GM19372 (cell line): ENCODE results near the gene BANF1.

Source experiments
- ATAC-seq: cut with Tn5 transposase; IDR thresholded peaks from one replicate; pipeline ENCODE4 v1.9.1; 2021; ENCODE audit warnings: mild to moderate bottlenecking, low read depth, moderate library complexity; ENCODE audit not compliant: unreplicated experiment

Gene BANF1

DNA sequence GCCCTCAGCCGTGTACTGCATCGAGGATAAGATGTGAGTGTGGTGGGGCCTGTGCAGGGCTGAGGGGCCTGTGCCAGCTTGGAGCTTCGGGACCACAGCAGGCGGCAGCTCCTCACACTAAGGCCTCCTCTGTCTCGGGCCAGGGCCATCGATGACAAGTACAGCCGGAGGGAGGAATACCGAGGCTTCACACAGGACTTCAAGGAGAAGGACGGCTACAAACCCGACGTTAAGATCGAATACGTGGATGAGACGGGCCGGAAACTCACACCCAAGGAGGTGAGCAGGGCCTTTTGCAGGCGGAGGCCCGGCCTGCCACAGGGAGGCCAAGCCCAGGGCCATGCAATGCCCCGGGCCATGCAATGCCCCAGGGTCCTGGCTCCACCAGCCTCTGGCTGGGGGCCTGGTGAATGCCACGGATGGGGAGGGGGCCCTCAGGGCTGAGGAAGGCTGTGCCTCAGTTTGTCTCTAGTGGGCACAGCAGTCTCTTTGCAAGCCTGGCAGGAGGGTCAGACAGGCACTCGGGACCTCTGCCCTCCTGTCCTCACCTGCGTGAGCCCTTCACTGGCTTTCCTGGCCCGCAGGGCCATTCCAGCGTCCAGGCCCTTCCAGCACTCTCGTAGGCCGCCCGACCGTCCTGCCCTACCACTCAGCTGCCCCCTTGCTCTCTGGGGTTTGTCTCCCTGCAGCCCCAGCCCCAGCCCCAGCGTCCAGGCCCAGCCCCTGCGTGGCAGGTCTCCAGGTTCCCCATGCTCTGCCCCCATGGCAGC, 24.5 kb upstream of the BANF1 start:
- ATAC-seq: no peak

GRCh38 chr11:65978391-65979238, 23.7 kb upstream of the BANF1 start:
- no peak for ATAC-seq

DNA sequence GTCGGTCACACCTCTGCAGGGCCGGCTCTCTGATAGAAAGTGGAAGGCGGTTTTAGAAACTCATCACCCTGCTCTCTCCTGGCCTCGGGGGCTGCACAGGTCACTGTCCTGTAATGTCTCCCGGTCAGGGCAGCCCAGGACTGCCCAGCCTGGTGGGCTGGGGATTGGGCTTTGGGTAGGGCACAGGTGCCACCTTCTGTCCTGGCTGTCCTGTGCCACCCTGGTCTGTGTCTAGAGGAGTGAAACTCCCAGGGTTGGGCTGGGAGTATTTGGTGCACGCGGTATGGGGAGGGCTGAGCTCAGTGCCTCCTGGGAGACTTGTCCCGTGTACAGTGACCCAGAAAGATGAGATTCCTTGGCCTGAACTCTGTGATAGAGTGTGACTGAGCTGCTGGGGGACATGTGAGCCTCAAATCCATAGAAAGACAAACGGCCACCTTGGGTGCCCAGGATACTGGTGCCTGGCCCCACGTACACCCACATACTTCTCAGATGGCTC, 23.0 kb upstream of the BANF1 start:
- ATAC-seq: no peak

GRCh38 chr11:65981101-65981740, 21.1 kb upstream of the BANF1 start:
- ATAC-seq: no peak

DNA sequence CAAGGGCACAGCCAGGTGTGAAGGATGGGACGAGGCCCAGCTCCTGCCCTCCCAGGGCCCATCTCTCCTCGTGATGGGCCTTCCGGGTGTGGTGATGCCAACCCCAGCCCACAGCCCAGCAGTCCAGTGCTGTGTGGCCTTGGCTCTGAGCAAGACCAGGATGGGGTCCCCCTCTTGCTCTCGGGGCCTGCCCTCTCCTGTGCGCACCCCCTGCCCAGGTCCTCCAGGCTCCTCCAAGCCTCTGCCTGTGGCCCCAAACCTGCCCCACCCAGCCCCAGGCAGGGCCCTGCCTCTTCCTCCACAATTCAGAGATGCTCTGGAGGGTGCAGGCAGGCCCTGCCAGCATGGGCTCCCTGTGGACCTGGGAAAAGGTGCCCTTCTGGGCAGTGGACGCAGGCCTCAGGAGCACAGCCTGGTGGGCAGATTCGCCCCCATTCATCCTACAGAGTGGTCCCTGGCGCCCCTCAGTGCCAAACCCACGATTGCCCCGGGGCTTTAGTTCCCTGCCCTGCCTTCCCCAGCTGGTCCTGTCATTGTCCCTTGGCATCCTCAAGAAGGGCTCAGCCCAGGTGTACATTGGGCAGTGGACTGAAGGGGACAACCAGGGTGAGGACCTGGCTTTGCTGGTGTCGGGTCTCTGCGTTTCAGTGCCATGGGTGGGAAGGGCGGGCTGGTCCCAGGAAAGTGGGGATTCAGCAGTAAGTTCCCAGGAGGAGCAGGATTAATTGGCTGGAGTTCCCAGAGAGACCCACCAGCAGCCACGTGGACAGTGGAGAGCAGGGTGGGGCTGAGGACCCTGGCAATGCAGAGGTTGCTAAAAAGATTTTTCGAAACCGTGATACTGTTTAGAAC, 20.1 kb upstream of the BANF1 start:
- ATAC-seq: no peak

GRCh38 chr11:65982824-65983588, 19.3 kb upstream of the BANF1 start:
- ATAC-seq: no peak

DNA sequence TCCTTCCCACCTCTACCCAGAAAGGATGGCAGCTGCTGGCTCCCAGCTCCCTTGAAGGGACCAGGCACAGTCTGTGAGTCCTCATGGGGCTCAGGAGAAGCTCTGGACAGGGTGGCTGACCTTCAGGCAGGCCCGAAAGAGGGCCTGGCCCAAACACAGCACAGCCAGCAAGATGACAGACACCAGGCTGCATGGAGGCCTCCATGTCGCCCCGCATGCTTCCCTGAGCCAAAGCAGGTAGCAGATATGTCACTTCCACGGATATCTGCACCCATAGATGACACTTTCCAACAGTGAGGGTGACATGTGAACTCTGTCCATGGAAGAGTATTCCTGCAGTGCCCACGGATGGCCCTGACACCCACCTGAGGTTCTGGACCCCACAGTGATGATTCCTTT, 18.7 kb upstream of the BANF1 start:
- ATAC-seq: no peak

GRCh38 chr11:65987336-65987735, 15.0 kb upstream of the BANF1 start:
- no peak for ATAC-seq

GRCh38 chr11:65988791-65989592, 13.3 kb upstream of the BANF1 start:
- ATAC-seq: peak; percentile 72

DNA sequence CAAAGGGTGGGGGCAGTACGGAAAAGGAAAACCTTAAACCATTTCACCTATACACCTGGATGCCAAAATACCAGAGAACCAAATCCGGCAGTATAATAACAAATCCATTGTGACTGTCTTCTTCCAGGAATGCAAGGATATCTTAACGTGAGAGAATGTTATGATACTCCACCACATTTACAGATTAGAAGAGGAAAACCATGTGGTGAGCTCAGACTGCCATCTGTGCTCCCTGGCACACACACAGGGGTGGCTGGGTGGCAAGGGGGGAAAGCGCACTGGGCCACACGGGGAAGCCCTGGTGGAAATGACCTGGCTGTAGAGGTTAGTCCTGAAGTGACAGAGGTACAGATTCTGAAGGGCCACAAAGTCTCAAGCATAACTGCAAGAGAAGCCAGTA, 10.2 kb upstream of the BANF1 start:
- no peak for ATAC-seq

GRCh38 chr11:65997286-65997685, 5.0 kb upstream of the BANF1 start:
- ATAC-seq: no peak

- peak; percentile 61 for ATAC-seq
These were observed 434 bp downstream of the BANF1 start for GRCh38 chr11:66002648-66003225.

DNA sequence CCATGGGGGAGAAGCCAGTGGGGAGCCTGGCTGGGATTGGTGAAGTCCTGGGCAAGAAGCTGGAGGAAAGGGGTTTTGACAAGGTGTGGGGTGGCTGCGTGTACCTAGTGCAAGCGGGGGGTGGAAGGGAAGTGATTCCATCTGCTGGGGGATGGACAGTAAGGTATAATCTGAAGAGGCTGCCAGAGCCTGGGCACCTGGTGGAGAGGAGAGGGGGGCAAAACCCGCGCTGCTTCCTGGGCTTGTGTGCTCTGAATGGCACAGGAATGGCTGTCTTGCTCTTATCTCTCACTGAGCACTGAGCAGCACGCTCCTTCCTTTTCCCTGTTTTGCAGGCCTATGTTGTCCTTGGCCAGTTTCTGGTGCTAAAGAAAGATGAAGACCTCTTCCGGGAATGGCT, 988 bp downstream of the BANF1 start:
- ATAC-seq: no peak

DNA sequence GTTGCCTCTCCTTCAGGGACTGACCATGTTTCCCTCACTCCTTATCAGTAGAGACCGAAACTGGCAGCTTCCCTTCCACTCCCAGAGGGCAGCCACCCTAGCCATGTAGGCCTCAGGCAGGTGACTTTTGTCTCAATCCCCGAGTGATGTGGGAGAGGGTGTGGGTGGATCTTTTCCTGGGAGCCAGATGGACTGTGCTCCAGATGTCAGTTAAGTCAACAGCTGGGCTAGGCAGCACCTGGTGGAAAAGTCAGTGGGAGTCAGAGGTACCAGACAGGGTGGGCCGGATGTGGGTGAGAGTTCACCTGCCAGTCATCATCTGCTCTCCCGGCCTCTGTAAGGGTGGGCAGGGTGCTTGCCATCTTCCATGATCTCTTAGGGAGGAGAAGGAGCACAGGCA, 1.9 kb downstream of the BANF1 start:
- ATAC-seq: no peak

GRCh38 chr11:66006134-66006890, 4.0 kb downstream of the BANF1 start:
- no peak for ATAC-seq

GRCh38 chr11:66006891-66007176, 4.5 kb downstream of the BANF1 start:
- ATAC-seq: no peak

GRCh38 chr11:66007201-66007634, 4.9 kb downstream of the BANF1 start:
- ATAC-seq: no peak

DNA sequence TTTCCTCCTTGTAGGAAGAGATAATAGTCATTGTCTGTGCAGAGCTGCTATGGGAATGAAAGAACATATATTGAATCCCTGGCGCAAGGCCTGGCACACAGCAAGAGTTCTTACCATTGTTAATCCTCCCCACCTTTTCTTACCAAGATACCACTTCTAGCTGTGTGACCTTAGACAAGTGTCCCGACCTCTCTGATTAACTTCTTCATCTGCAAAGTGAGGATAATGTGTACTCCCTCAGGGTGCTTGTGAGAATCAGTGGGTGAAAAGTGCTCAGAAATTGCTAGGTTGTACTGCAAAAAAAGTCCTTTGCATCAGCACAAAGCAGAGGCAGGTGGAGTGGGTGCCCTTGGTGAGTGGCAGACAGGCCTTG, 5.8 kb downstream of the BANF1 start:
- ATAC-seq: no peak
